Thoracic aorta (tissue), 2 donors: ENCODE data around the gene MPZL2. TPM values are rescaled to one million over a fixed set of nuclear protein-coding genes. Genes with fewer than 3 reads are reported as not detected.

ENCODE experiments used
- ATAC-seq: fragments of 150-250 bp; one replicate; pipeline ENCODE4 v1.8.0; 2017; ENCODE audit warnings: low read depth; ENCODE audit not compliant: insufficient number of reproducible peaks, low FRiP score
- DNase-seq: peaks from one replicate; pipeline ENCODE4 v3.0.0-alpha.2; 2020; ENCODE audit warnings: low spot score
- H3K27ac ChIP-seq, 2 donors: fragments of 200-600 bp; sonication (generic); 1 replicate in 1 of 2; 2 replicates in 1 of 2; pipeline ENCODE4 v1.5.1; 2016; ENCODE audit warnings: mild to moderate bottlenecking in 2 of 2, moderate library complexity in 2 of 2
- H3K27me3 ChIP-seq: fragments of 200-600 bp; sonication (generic); replicated peaks from 2 replicates; pipeline ENCODE4 v1.6.0; 2016; ENCODE audit warnings: mild to moderate bottlenecking; ENCODE audit not compliant: insufficient read depth
- H3K36me3 ChIP-seq: fragments of 200-600 bp; sonication (generic); one replicate; pipeline ENCODE4 v1.5.1; 2016
- H3K4me1 ChIP-seq, 2 donors: fragments of 200-600 bp; sonication (generic); 1 replicate in 1 of 2; 2 replicates in 1 of 2; pipeline versions ENCODE4 v1.5.1 to v1.6.0; 2016; ENCODE audit warnings: low read depth in 2 of 2, mild to moderate bottlenecking in 1 of 2; ENCODE audit not compliant: control insufficient read depth in 1 of 2
- H3K4me3 ChIP-seq: fragments of 200-600 bp; sonication (generic); 2 replicates; pipeline ENCODE4 v1.5.1; 2016; ENCODE audit warnings: mild to moderate bottlenecking
- H3K9me3 ChIP-seq: fragments of 200-600 bp; sonication (generic); 2 replicates; pipeline ENCODE4 v1.5.1; 2016
- total RNA-seq, 2 donors: library from RNA; depleted of rRNA; stranded (reverse); fragments of >200 nt; gene quantifications; one replicate each; pipeline versions ENCODE4 v1.1.0 to v1.2.3, GENCODE V29; 2016
- TF ChIP-seq, protein P1 (sequence below): fragments of 200-600 bp; sonication (generic); IDR thresholded peaks from one replicate; pipeline ENCODE4 v1.5.1; 2019; ENCODE audit warnings: antibody characterized with exemption

MPZL2 gene
- total RNA-seq = 10 to 100 TPM; 18.3 to 58.1 TPM

DNA sequence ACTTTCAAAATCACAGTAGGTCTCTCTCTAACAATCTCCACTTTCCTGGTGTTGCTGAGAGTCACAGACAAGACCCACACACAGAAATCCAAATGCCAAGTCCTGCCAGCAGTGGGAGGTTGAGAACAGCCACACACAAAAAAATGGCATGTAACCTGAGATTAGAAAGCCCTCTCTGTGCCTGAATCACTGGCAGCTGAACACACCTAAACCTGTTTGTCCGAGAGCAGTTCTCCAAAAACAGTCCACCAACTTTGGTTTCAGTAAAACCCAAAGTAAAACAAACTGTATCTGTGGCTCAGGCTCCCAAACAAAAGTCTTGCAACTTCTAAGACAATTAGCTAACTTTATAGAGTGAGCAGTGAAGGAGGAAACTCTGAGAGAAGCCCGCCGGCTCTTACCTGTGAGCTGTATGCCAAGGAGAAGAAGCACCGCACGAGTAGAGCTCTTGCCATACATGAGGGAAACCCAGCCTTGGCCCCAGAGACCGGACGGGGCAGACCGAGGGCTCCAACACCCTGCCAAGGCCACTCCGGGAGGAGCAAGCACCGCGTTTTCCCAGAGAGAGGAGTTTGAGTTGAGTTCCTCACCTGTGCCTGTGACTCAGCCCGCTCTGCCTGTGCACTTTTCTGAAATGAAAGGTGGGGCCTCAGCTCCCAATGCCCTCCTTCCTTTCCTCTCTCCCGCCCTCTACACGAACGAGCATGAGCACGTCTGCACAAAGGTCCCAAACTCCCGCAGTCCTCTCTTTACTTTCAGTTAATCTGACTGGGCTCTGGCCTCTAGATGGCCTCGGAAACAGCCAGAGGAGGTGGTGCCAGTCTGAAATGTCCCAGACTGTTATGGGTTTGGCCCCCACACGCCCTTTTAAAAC is at the start of gene MPZL2:
MPZL2 (minus strand) TSS at position 603 of the 874 bp plus-strand sequence; CDS start at position 459, 144 bp downstream.
- H3K4me3 ChIP-seq = peak within 1 kb of the TSS; percentile 61
- TF ChIP-seq, protein P1, sequence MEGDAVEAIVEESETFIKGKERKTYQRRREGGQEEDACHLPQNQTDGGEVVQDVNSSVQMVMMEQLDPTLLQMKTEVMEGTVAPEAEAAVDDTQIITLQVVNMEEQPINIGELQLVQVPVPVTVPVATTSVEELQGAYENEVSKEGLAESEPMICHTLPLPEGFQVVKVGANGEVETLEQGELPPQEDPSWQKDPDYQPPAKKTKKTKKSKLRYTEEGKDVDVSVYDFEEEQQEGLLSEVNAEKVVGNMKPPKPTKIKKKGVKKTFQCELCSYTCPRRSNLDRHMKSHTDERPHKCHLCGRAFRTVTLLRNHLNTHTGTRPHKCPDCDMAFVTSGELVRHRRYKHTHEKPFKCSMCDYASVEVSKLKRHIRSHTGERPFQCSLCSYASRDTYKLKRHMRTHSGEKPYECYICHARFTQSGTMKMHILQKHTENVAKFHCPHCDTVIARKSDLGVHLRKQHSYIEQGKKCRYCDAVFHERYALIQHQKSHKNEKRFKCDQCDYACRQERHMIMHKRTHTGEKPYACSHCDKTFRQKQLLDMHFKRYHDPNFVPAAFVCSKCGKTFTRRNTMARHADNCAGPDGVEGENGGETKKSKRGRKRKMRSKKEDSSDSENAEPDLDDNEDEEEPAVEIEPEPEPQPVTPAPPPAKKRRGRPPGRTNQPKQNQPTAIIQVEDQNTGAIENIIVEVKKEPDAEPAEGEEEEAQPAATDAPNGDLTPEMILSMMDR = no peak
- H3K9me3 ChIP-seq = no peaks in the 10 kb centered on the region
- peaks cover 0 to 3% of the 10 kb centered on the region in 2 donors for H3K4me1 ChIP-seq
- DNase-seq (no peak), ATAC-seq (no peak)
- no peak within 1 kb of the TSS for H3K27ac ChIP-seq
- H3K36me3 ChIP-seq = no peaks in the 10 kb centered on the region
- no peaks in the 10 kb centered on the region for H3K27me3 ChIP-seq

- Histone ChIP-seq H3K4me3 (no peak overlapping the region), H3K36me3 (no peaks in the 10 kb centered on the region), H3K27ac (no peak overlapping the region), H3K4me1 (peaks cover 7 to 12% of the 10 kb centered on the region in 2 donors), H3K9me3 (no peaks in the 10 kb centered on the region), H3K27me3 (peaks cover 5% of the 10 kb centered on the region)
- no peak for DNase-seq
- no peak for ATAC-seq
- TF ChIP-seq, protein P1 = no peak
Measured at GRCh38 chr11:118313242-118313641, 49.1 kb upstream of the MPZL2 start.

DNA sequence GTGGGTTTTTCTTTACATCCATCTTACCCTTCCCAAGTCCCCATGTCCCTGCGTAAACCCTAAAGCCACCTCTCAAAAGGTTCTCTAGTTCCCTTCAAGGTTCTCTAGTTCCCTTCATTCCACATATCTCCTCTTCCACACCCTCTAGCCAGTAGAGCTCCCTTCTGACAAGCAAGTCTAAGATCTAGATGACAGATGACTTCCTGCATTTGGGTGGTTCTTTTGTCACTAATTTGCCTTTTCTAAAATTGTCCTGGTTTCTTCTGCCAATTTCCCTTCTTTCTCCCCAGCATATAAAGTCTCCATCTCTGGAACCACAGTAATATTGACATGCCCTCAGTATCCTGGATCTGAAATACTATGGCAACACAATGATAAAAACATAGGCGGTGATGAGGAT is 48.2 kb upstream of the MPZL2 start:
- no peak for ATAC-seq
- H3K27ac ChIP-seq = no peak overlapping the region

DNA sequence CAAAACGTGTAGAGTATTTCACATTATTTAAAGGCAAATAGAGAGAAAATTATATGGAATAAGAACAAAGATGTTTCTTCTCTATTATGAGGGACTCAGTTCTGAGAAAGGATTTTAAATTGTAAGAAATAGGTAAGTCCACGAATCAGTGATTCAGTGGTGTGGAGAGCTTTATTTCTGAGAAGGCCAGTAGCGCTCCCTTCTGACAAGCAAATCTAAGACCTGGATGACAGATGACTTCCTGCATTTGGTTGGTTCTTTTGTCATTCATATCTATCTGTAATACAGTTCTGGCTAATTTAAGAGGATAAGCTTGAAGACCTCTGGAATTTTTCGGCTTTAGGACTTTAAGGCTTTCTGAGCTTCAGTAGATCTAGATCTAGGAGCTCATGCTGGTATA is 47.4 kb upstream of the MPZL2 start:
- Histone ChIP-seq H3K9me3 (no peaks in the 10 kb centered on the region), H3K36me3 (no peaks in the 10 kb centered on the region), H3K27me3 (peaks cover 5% of the 10 kb centered on the region), H3K27ac (no peak overlapping the region), H3K4me1 (peaks cover 3 to 7% of the 10 kb centered on the region in 2 donors), H3K4me3 (no peak overlapping the region)
- TF ChIP-seq, protein P1 = no peak
- ATAC-seq (no peak), DNase-seq (no peak)

More for the DNA sequence above, 48.2 kb upstream of the MPZL2 start:
- Histone ChIP-seq H3K4me3 (no peak overlapping the region), H3K4me1 (peaks cover 6 to 12% of the 10 kb centered on the region in 2 donors), H3K36me3 (no peaks in the 10 kb centered on the region), H3K9me3 (no peaks in the 10 kb centered on the region), H3K27me3 (peaks cover 5% of the 10 kb centered on the region)
- TF ChIP-seq, protein P1 = no peak
- DNase-seq = no peak

DNA sequence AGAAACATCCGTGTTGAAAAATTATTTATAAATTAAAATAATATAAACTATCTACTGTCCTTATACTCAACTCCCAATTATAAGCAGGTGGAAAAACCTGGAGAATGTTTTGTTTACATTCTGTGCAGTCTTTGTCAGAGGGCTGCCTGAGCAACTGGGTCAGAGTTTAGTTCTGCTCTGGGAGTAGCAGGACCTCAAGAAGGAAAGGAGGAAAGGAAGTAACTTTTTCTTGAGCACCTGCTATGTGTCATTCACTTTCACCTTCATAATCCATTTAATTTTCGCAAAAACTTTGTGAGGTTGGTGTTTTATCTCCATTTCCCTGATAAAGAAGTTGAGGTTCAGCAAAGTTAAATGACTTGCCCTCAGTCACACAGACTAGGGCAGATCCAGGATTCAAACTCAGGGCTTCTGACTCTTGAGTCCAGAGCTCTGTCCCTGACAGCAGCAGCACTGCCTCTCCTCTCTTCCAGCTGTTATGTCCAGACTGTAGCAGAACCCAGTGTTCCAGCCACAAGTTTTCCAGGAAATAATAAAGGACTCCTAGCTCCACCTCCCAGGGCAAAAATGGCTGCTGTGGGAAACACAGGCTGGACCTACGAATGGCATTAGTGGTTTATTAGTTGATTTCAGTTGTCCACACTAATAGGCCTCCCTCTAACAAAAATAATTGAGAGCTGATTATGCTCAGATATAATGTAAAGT is 46.8 kb upstream of the MPZL2 start:
- Histone ChIP-seq H3K27me3 (peaks cover 5% of the 10 kb centered on the region), H3K4me1 (peaks cover 3 to 6% of the 10 kb centered on the region in 2 donors), H3K9me3 (no peaks in the 10 kb centered on the region), H3K27ac (no peak overlapping the region), H3K36me3 (no peaks in the 10 kb centered on the region), H3K4me3 (no peak overlapping the region)
- TF ChIP-seq, protein P1 = no peak
- ATAC-seq (no peak), DNase-seq (no peak)
